GM12873 (cell line): ENCODE measurements around the gene BMERB1.

ENCODE experiments used
- CTCF ChIP-seq: IDR thresholded peaks from 2 replicates; pipeline ENCODE4 v1.5.1; 2012; ENCODE audit warnings: low read depth, mild to moderate bottlenecking, moderate library complexity, low read length, control low read depth; ENCODE audit not compliant: insufficient read depth; ENCODE audit errors: missing control alignments

The BMERB1 gene

GRCh38 chr16:15544405-15544804 lies 110.0 kb downstream of the BMERB1 start:
- no peak for TF ChIP-seq CTCF

GRCh38 chr16:15545544-15545943 lies 111.2 kb downstream of the BMERB1 start:
- TF ChIP-seq CTCF: no peak

- TF ChIP-seq CTCF: no peak
Measured at GRCh38 chr16:15547768-15548096, 113.3 kb downstream of the BMERB1 start.

- no peak for TF ChIP-seq CTCF
Measured at GRCh38 chr16:15548482-15548891, 114.1 kb downstream of the BMERB1 start.

GRCh38 chr16:15552507-15552906 lies 118.1 kb downstream of the BMERB1 start:
- TF ChIP-seq CTCF: no peak

GRCh38 chr16:15553313-15554088 lies 119.1 kb downstream of the BMERB1 start:
- no peak for TF ChIP-seq CTCF

- TF ChIP-seq CTCF: no peak
Measured at GRCh38 chr16:15556130-15556529, 121.7 kb downstream of the BMERB1 start.
